Adrenal gland (tissue), 12 donors: ENCODE results near the gene CNST. TPM values are rescaled to one million over a fixed set of nuclear protein-coding genes. Genes with fewer than 3 reads are reported as not detected.

ENCODE experiments used
- DNase-seq, 7 donors: peaks; one replicate each; pipeline ENCODE4 v3.0.0-alpha.2; 2019 to 2020
- H3K27ac ChIP-seq, 5 donors: fragments of 200-600 bp; sonication (generic) in 4 of 5; 1 replicate in 3 of 5; 2 replicates in 2 of 5; pipeline versions ENCODE4 v1.5.1 to v1.8.0; 2016 to 2020; ENCODE audit warnings: mild to moderate bottlenecking in 1 of 5
- H3K27me3 ChIP-seq: fragments of 200-600 bp; 2 replicates; pipeline ENCODE4 v1.8.0; 2021
- H3K36me3 ChIP-seq, 2 donors: fragments of 200-600 bp; replicated peaks in 1 of 2; 1 replicate in 1 of 2; 2 replicates in 1 of 2; pipeline versions ENCODE4 v1.5.1 to v1.8.0; 2018 to 2022
- H3K4me1 ChIP-seq, 2 donors: fragments of 200-600 bp; replicated peaks in 1 of 2; 1 replicate in 1 of 2; 2 replicates in 1 of 2; pipeline versions ENCODE4 v1.5.1 to v1.8.0; 2018 to 2021
- H3K4me3 ChIP-seq, 4 donors: fragments of 200-600 bp; sonication (generic) in 3 of 4; one replicate each; pipeline ENCODE4 v1.5.1; 2016 to 2018
- H3K9me3 ChIP-seq, 3 donors: fragments of 200-600 bp; sonication (generic) in 1 of 3; replicated peaks in 1 of 3; 1 replicate in 2 of 3; 2 replicates in 1 of 3; pipeline versions ENCODE4 v1.5.1 to v1.8.0; 2016 to 2021
- CTCF ChIP-seq, 6 experiments: fragments of 450-650 bp in 4 of 6; fragments of 200-600 bp in 2 of 6; sonication (generic) in 1 of 6; IDR thresholded peaks; 1 replicate in 5 of 6; 2 replicates in 1 of 6; pipeline versions ENCODE4 v1.5.1 to v1.8.0; 2016 to 2021; ENCODE audit warnings: antibody characterized with exemption in 6 of 6, mild to moderate bottlenecking in 2 of 6, moderate library complexity in 1 of 6
- POLR2A ChIP-seq, 2 donors: fragments of 450-650 bp; IDR thresholded peaks; one replicate each; pipeline ENCODE4 v1.6.1; 2017; ENCODE audit warnings: antibody characterized with exemption in 2 of 2, mild to moderate bottlenecking in 2 of 2, moderate library complexity in 1 of 2
- WGBS, 4 donors: extraction: QIAGEN DNeasy Blood & Tissue Kit in 2 of 4; methylation state at CpG; one replicate each; pipeline versions ENCODE4 v1.1.5 to v1.1.7; 2013 to 2017; 5-methylcytosine and 5-hydroxymethylcytosine counted together
- intact Hi-C, 2 donors: fragments of 100-400 bp; cut with DNase I; formaldehyde crosslinking; loops; one replicate each; pipeline versions ENCODE4 v1.14.1 to v1.15.0; 2022 to 2023
- polyA plus RNA-seq, 3 donors: library from polyadenylated mRNA; stranded (reverse); fragments of 200-250 nt in 2 of 3; fragments of 350-450 nt in 1 of 3; fragmentation: Illumina TruSeq in 1 of 3; extraction: RNeasy Lipid Tissue Mini Kit (QIAGEN cat#74804) in 1 of 3; gene quantifications; one replicate each; pipeline ENCODE4 v1.2.3, GENCODE V29; 2013 to 2014
- total RNA-seq, 9 donors: library from RNA; depleted of rRNA in 4 of 9; stranded (reverse); fragments of >200 nt in 4 of 9; fragments of 120-200 nt in 1 of 9; fragmentation: NEBNext Ultra II Directional in 1 of 9; extraction: Animal tissue kit (Norgen Biotek cat#: 25700) in 1 of 9; gene quantifications; one replicate each; pipeline versions ENCODE4 v1.1.0 to v1.2.4, GENCODE V29; 2013 to 2023
- donor health status: healthy with polysubstance abuse.
- donor health status: Bipolar disorder and iron deficiency.
- donor health status: DM: yes; HTN: yes; CAD: no.
- donor health status: DM: no; HTN: no; CAD: no.
- donor health status: DM: no; HTN: no; CAD: no.
- donor health status: DM: yes; HTN: yes; CAD: no.

The CNST gene
- total and polyA plus RNA-seq, 12 donors = 11.4 to 85.6 (median 47.3) TPM

DNA sequence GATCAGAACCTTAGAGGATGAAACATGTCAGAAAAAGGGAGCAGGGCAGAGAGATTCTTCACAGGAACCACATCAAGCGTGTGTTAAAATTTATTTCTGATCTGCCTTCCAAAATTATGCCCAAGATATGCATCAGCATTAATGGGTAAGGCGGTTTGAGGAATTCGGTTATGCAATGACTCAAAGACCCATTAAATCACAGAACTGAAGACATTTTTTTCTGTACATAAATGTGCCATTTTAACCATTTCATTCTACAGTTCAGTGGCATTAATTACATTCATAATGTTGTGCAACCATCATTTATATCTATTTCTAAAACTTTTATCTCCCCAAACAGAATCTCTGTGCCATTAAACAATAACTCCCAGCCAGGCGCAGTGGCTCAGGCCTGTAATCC lies 43.4 kb downstream of the CNST start:
- Histone ChIP-seq H3K27me3 (no peaks in the 10 kb centered on the region), H3K36me3 (no peaks in the 10 kb centered on the region), H3K27ac (peak overlapping the region; percentile 26 to 81 (median 51)), H3K9me3 (no peaks in the 10 kb centered on the region), H3K4me1 (peaks cover 36 to 41% of the 10 kb centered on the region in 2 donors), H3K4me3 (no peak overlapping the region)
- DNase-seq = no peak
- TF ChIP-seq POLR2A (IDR thresholded peaks at IDR 0.05) (no peak), CTCF (IDR thresholded peaks at IDR 0.05) (no peak)
- intact Hi-C loops = no loop called here
- WGBS, 4 donors = 53 to 71% (median 65%) methylated on average over 4 of the region's 4 CpGs

DNA sequence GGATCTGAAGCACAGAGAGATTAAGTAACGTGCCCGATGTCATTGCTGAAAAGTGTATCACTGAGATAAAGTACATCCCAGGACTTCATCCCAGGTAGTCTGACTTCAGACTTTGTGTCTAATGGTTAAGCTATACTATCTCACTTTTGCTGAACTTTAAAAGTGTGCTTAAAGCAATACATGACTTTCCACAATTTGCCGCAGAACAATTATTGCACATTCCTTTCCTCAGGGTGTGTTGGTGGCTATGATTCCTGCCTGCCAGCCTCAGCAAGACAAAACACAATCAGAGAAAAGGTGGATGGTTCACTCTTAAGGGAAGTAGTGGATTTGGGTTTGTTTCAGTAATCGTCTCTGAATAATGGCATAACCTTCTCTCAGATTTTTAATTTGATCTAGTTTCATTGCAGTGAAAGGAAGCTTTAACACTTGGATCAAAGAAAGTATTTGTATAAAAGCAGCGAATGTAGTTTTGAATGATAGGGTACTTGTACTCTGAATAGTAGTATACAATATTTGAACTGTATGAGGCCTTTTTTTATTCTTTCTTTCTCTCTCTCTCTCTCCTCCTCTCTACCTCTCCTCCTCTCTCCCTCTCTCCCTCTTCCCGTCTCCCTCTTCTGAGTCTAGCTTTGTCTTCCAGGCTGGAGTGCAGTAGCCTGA lies 47.0 kb downstream of the CNST start:
- WGBS, 4 donors = 73 to 77% (median 76%) methylated on average over 5 to 6 of the region's 6 CpGs
- Histone ChIP-seq H3K36me3 (no peaks in the 10 kb centered on the region), H3K27me3 (no peaks in the 10 kb centered on the region), H3K4me1 (peaks cover 48 to 55% of the 10 kb centered on the region in 2 donors), H3K4me3 (no peak overlapping the region), H3K27ac (peak overlapping the region in 1 of 5 donors; percentile 18), H3K9me3 (no peaks in the 10 kb centered on the region)
- intact Hi-C loops = no loop called here
- DNase-seq = no peak
- TF ChIP-seq POLR2A (IDR thresholded peaks at IDR 0.05) (no peak), CTCF (IDR thresholded peaks at IDR 0.05) (no peak)

- Histone ChIP-seq H3K4me3 (no peak overlapping the region), H3K36me3 (peaks cover 0 to 5% of the 10 kb centered on the region in 2 donors), H3K4me1 (peaks cover 13 to 27% of the 10 kb centered on the region in 2 donors), H3K9me3 (no peaks in the 10 kb centered on the region), H3K27me3 (no peaks in the 10 kb centered on the region), H3K27ac (peak overlapping the region in 2 of 5 donors; percentile 14 to 18)
- TF ChIP-seq POLR2A (IDR thresholded peaks at IDR 0.05) (no peak), CTCF (IDR thresholded peaks at IDR 0.05) (no peak)
- intact Hi-C loops = no loop called here
- no peak for DNase-seq
Measured at GRCh38 chr1:246617156-246617555, 50.9 kb downstream of the CNST start.

DNA sequence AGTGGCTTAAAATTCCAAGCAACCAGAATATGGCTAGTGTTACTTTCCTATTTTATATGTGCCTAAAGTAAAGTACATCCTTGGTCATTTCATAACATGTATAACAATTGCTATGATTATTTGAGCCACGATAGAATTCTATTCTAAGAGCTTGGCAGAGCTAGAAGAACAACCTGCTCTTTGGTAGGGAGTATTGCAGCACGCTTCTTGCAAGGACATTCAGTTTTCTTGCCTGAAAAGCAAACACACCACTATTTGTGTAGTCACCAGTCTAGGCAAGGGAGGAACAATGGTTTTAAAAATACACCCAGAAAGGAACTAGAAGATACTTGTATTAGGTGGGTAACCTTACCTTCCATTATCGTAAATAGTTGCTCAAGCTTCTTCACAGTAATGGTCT lies 51.5 kb downstream of the CNST start:
- peaks cover 0 to 5% of the 10 kb centered on the region in 2 donors for H3K36me3 ChIP-seq
- peaks cover 13 to 23% of the 10 kb centered on the region in 2 donors for H3K4me1 ChIP-seq
- intact Hi-C loops = no loop called here
- no peaks in the 10 kb centered on the region for H3K9me3 ChIP-seq
- H3K27ac ChIP-seq = peak overlapping the region in 1 of 5 donors; percentile 14
- no peak overlapping the region for H3K4me3 ChIP-seq
- H3K27me3 ChIP-seq = no peaks in the 10 kb centered on the region
- peak in 2 of 7 donors; percentile 23 to 48 for DNase-seq
- TF ChIP-seq CTCF (IDR thresholded peaks at IDR 0.05) (no peak), POLR2A (IDR thresholded peaks at IDR 0.05) (no peak)
- 61 to 65% (median 64%) methylated on average over 3 of the region's 3 CpGs for WGBS, 4 donors
